Prostate gland (tissue), 2 donors: Measurements from ENCODE around the gene ATXN1.
"Not testable (repeated sequence)": the region's sequence is repeated elsewhere in the genome, so short reads cannot be mapped to it uniquely, and the experiment has no call there.

Experiments used
- POLR2A ChIP-seq: fragments of 450-650 bp; IDR thresholded peaks from one replicate; pipeline ENCODE4 v1.6.1; 2016; ENCODE audit warnings: antibody characterized with exemption, mild to moderate bottlenecking
- POLR2AphosphoS5 ChIP-seq: sonication (generic); formaldehyde crosslinking; IDR thresholded peaks from one replicate; pipeline ENCODE4 v1.6.1; 2017; ENCODE audit warnings: antibody characterized with exemption
- TF ChIP-seq, protein P1 (sequence below), 4 experiments: fragments of 200-600 bp in 2 of 4; fragments of 450-650 bp in 2 of 4; sonication (generic) in 2 of 4; IDR thresholded peaks; 1 replicate in 3 of 4; 2 replicates in 1 of 4; pipeline ENCODE4 v1.5.1; 2016 to 2019; ENCODE audit warnings: antibody characterized with exemption in 4 of 4, mild to moderate bottlenecking in 2 of 4, moderate library complexity in 2 of 4

DNA sequence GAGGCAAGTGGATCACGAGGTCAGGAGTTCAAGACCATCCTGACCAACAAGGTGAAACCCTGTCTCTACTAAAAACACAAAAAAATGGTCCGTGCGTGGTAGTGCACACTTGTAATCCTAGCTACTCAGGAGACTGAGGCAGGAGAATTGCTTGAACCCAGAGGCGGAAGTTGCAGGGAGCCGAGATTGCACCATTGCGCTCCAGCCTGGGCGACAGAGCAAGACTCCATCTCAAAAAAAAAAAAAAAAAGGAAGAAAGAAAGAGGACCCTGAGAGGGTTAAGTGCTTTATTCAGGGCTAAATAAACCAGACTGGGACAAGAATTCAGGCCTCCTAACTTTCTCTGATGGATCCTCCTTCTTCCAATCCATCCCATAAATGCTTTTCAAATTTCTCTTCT, 54.8 kb downstream of the ATXN1 start:
- TF ChIP-seq, protein P1, sequence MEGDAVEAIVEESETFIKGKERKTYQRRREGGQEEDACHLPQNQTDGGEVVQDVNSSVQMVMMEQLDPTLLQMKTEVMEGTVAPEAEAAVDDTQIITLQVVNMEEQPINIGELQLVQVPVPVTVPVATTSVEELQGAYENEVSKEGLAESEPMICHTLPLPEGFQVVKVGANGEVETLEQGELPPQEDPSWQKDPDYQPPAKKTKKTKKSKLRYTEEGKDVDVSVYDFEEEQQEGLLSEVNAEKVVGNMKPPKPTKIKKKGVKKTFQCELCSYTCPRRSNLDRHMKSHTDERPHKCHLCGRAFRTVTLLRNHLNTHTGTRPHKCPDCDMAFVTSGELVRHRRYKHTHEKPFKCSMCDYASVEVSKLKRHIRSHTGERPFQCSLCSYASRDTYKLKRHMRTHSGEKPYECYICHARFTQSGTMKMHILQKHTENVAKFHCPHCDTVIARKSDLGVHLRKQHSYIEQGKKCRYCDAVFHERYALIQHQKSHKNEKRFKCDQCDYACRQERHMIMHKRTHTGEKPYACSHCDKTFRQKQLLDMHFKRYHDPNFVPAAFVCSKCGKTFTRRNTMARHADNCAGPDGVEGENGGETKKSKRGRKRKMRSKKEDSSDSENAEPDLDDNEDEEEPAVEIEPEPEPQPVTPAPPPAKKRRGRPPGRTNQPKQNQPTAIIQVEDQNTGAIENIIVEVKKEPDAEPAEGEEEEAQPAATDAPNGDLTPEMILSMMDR (IDR thresholded peaks at IDR 0.05): not testable (repeated sequence)
- TF ChIP-seq POLR2A, POLR2AphosphoS5: not testable (repeated sequence)
